Dedifferentiated amniotic fluid mesenchymal stem cell (primary cell): ENCODE data around the gene BLOC1S1.

Experiments
- DNase-seq: peaks from one replicate; pipeline ENCODE4 v3.0.0-alpha.2; 2016; ENCODE audit errors: extremely low spot score

The BLOC1S1 gene

GRCh38 chr12:55711786-55712553 lies 3.9 kb upstream of the BLOC1S1 start:
- DNase-seq: no peak

- no peak for DNase-seq
Measured at GRCh38 chr12:55712700-55713415, 3.0 kb upstream of the BLOC1S1 start.

GRCh38 chr12:55713721-55714120 lies 2.1 kb upstream of the BLOC1S1 start:
- DNase-seq: peak; percentile 74

GRCh38 chr12:55715169-55715764 lies 579 bp upstream of the BLOC1S1 start:
- no peak for DNase-seq

- DNase-seq: no peak
Measured at GRCh38 chr12:55716582-55716957, 724 bp downstream of the BLOC1S1 start.

- no peak for DNase-seq
Measured at GRCh38 chr12:55717011-55718007, 1.5 kb downstream of the BLOC1S1 start.

GRCh38 chr12:55718015-55718414 lies 2.2 kb downstream of the BLOC1S1 start:
- no peak for DNase-seq

GRCh38 chr12:55718624-55719275 lies 2.9 kb downstream of the BLOC1S1 start:
- DNase-seq: no peak

GRCh38 chr12:55719371-55719770 lies 3.5 kb downstream of the BLOC1S1 start:
- DNase-seq: no peak

- DNase-seq: peak; percentile 88
Measured at GRCh38 chr12:55720071-55720564, 4.3 kb downstream of the BLOC1S1 start, which contains the start of gene RDH5. Gene RDH5 (plus strand): TSS chr12:55720393. CDS start chr12:55721185, 792 bp downstream.

GRCh38 chr12:55720894-55721444 lies 5.1 kb downstream of the BLOC1S1 start:
- DNase-seq: peak; percentile 83

- no peak for DNase-seq
Measured at GRCh38 chr12:55721601-55722213, 5.9 kb downstream of the BLOC1S1 start.

- no peak for DNase-seq
Measured at GRCh38 chr12:55722948-55723347, 7.1 kb downstream of the BLOC1S1 start.

- DNase-seq: no peak
Measured at GRCh38 chr12:55723516-55724225, 7.8 kb downstream of the BLOC1S1 start.

GRCh38 chr12:55724226-55724939 lies 8.5 kb downstream of the BLOC1S1 start:
- peak; percentile 55 for DNase-seq

- DNase-seq: no peak
Measured at GRCh38 chr12:55724940-55725309, 9.1 kb downstream of the BLOC1S1 start.

- no peak for DNase-seq
Measured at GRCh38 chr12:55725556-55725955, 9.7 kb downstream of the BLOC1S1 start.

GRCh38 chr12:55726971-55727370 lies 11.1 kb downstream of the BLOC1S1 start:
- no peak for DNase-seq
